HepG2 (cell line): ENCODE results near the gene PSMD6. TPM values are rescaled to one million over a fixed set of nuclear protein-coding genes. Genes with fewer than 3 reads are reported as not detected.

ENCODE experiments used
- ATAC-seq: fragments of 200-7000 bp; cut with Tn5 transposase; 3 replicates; pipeline ENCODE4 v1.9.1; 2020; ENCODE audit warnings: mild to moderate bottlenecking, moderate library complexity
- BruUV-seq: library from RNA; stranded (reverse); fragments of 400-500 nt; replicated peaks from 2 replicates; lab custom pipeline; 2021; lab: Mats Ljungman, UMichigan
- CTCF ChIA-PET: fragments of 300-600 bp; formaldehyde crosslinking; extraction: SDS; loops from one replicate; lab custom pipeline; 2021; ENCODE audit warnings: low total read pairs, inconsistent platforms, low intra/inter-chr PET ratio; lab: Yijun Ruan, JAX
- POLR2A ChIA-PET: fragments of 350-600 bp; sonication (Branson Sonifier 250); formaldehyde crosslinking; loops from one replicate; lab custom pipeline; 2020; ENCODE audit warnings: antibody characterized with exemption, inconsistent platforms; lab: Yijun Ruan, JAX
- DNase-seq: peaks from one replicate; pipeline ENCODE4 v3.0.0-alpha.2; 2015; ENCODE audit warnings: low spot score
- FAIRE-seq: peaks from 3 replicates; lab custom pipeline; 2011; peaks lifted over from hg19 to GRCh38; lab: Jason Lieb, UNC
- H2AFZ ChIP-seq: one replicate; pipeline ENCODE4 v1.6.1; 2011; ENCODE audit warnings: low read length, inconsistent platforms
- H3K27ac ChIP-seq: fragments of 300-600 bp; 3 replicates; pipeline ENCODE4 v1.8.0; 2011; ENCODE audit warnings: mixed run types, mild to moderate bottlenecking, mixed read lengths, low read length, inconsistent platforms; ENCODE audit not compliant: insufficient read depth; ENCODE audit errors: extremely low read length
- H3K27me3 ChIP-seq, 2 experiments: fragments of 200-600 bp in 1 of 2; 2 replicates in 1 of 2; 3 replicates in 1 of 2; pipeline versions ENCODE4 v1.6.0 to v1.8.0; 2011; ENCODE audit warnings: low read length in 2 of 2, mild to moderate bottlenecking in 2 of 2, moderate library complexity in 2 of 2, inconsistent platforms in 1 of 2; ENCODE audit not compliant: insufficient read depth in 2 of 2, control insufficient read depth in 1 of 2
- H3K36me3 ChIP-seq, 2 experiments: fragments of 200-600 bp in 1 of 2; replicated peaks in 1 of 2; 2 replicates in 1 of 2; 3 replicates in 1 of 2; pipeline versions ENCODE4 v1.5.1 to v1.8.0; 2011; ENCODE audit warnings: low read length in 2 of 2, inconsistent platforms in 1 of 2; ENCODE audit not compliant: insufficient read depth in 2 of 2, control insufficient read depth in 1 of 2
- H3K4me1 ChIP-seq: 2 replicates; pipeline ENCODE4 v1.5.1; 2012; ENCODE audit warnings: low read length, inconsistent platforms; ENCODE audit not compliant: insufficient read depth
- H3K4me2 ChIP-seq: 2 replicates; pipeline ENCODE4 v1.6.0; 2011; ENCODE audit warnings: low read depth, low read length, inconsistent platforms
- H3K4me3 ChIP-seq, 3 experiments: fragments of 200-600 bp in 1 of 3; sonication (generic), shearing (Covaris generic) in 1 of 3; replicated peaks in 1 of 3; 2 replicates each; pipeline ENCODE4 v1.5.1; 2011 to 2016; ENCODE audit warnings: low read length in 3 of 3, inconsistent platforms in 2 of 3, low read depth in 2 of 3, mild to moderate bottlenecking in 2 of 3, control low read depth in 1 of 3, mixed read lengths in 1 of 3; ENCODE audit not compliant: insufficient read depth in 1 of 3
- H3K79me2 ChIP-seq: one replicate; pipeline ENCODE4 v1.6.1; 2011; ENCODE audit warnings: low read length, inconsistent platforms; ENCODE audit not compliant: insufficient read depth
- H3K9ac ChIP-seq: 2 replicates; pipeline ENCODE4 v1.6.0; 2011; ENCODE audit warnings: mild to moderate bottlenecking, low read depth, low read length, inconsistent platforms; ENCODE audit not compliant: insufficient read depth
- H3K9me3 ChIP-seq: 2 replicates; pipeline ENCODE4 v1.5.1; 2012; ENCODE audit warnings: mild to moderate bottlenecking, low read length
- H4K20me1 ChIP-seq: 2 replicates; pipeline ENCODE4 v1.6.0; 2011; ENCODE audit warnings: inconsistent platforms, mild to moderate bottlenecking, low read length, moderate library complexity; ENCODE audit not compliant: insufficient read depth
- CERS6 ChIP-seq: sonication (generic); formaldehyde crosslinking; IDR thresholded peaks from 2 replicates; pipeline ENCODE4 v1.5.0; 2020; ENCODE audit warnings: missing genetic modification reagents
- FOXJ3 ChIP-seq: sonication (generic); formaldehyde crosslinking; IDR thresholded peaks from 2 replicates; pipeline ENCODE4 v1.4.0; 2020; ENCODE audit warnings: missing genetic modification reagents, mild to moderate bottlenecking, borderline replicate concordance
- HNRNPL ChIP-seq: fragments of 200-400 bp; formaldehyde crosslinking; IDR thresholded peaks from 2 replicates; pipeline ENCODE4 v1.6.1; 2017; ENCODE audit warnings: mild to moderate bottlenecking, low read depth, low read length
- HNRNPUL1 ChIP-seq: fragments of 200-400 bp; formaldehyde crosslinking; IDR thresholded peaks from 2 replicates; pipeline ENCODE4 v1.6.1; 2017; ENCODE audit warnings: low read depth, mild to moderate bottlenecking, low read length, moderate library complexity
- KAT2B ChIP-seq: fragments of 150-350 bp; IDR thresholded peaks from 2 replicates; pipeline ENCODE4 v1.6.1; 2014; ENCODE audit warnings: low read depth, low read length, borderline replicate concordance
- KDM5A ChIP-seq: fragments of 200-600 bp; sonication (generic); IDR thresholded peaks from 2 replicates; pipeline ENCODE4 v1.7.0; 2018; ENCODE audit warnings: antibody characterized with exemption, mild to moderate bottlenecking, low read length, borderline replicate concordance
- MTF2 ChIP-seq: sonication (generic); formaldehyde crosslinking; IDR thresholded peaks from 2 replicates; pipeline ENCODE4 v1.5.0; 2020; ENCODE audit warnings: missing genetic modification reagents, borderline replicate concordance
- STAG1 ChIP-seq: sonication (generic); formaldehyde crosslinking; IDR thresholded peaks from 2 replicates; pipeline ENCODE4 v1.4.0; 2020; ENCODE audit warnings: missing genetic modification reagents
- SUZ12 ChIP-seq: fragments of 150-350 bp; IDR thresholded peaks from 2 replicates; pipeline ENCODE4 v1.6.1; 2014; ENCODE audit warnings: low read depth, low read length
- TRAFD1 ChIP-seq: sonication (generic); formaldehyde crosslinking; IDR thresholded peaks from 2 replicates; pipeline ENCODE4 v1.5.1; 2020; ENCODE audit warnings: missing genetic modification reagents, mild to moderate bottlenecking, borderline replicate concordance
- TRIM24 ChIP-seq: sonication (generic); formaldehyde crosslinking; IDR thresholded peaks from 2 replicates; pipeline ENCODE4 v1.8.0; 2022; ENCODE audit warnings: mild to moderate bottlenecking, missing genetic modification reagents
- ZBTB33 ChIP-seq: sonication (generic); formaldehyde crosslinking; IDR thresholded peaks from 2 replicates; pipeline ENCODE4 v1.4.0; 2020; ENCODE audit warnings: missing genetic modification reagents
- ZC3H13 ChIP-seq: sonication (generic); formaldehyde crosslinking; IDR thresholded peaks from 2 replicates; pipeline ENCODE4 v1.8.1; 2023; ENCODE audit warnings: mild to moderate bottlenecking, missing genetic modification reagents, moderate library complexity
- ZFX ChIP-seq: sonication (generic); formaldehyde crosslinking; IDR thresholded peaks from 2 replicates; pipeline ENCODE4 v1.4.0; 2020; ENCODE audit warnings: mild to moderate bottlenecking, low read depth, missing genetic modification reagents, moderate library complexity
- ZFYVE20 ChIP-seq: sonication (generic); formaldehyde crosslinking; IDR thresholded peaks from 2 replicates; pipeline ENCODE4 v1.8.0; 2023; ENCODE audit warnings: low read depth, mild to moderate bottlenecking, moderate library complexity, missing genetic modification reagents, borderline replicate concordance
- ZNF460 ChIP-seq: sonication (generic); formaldehyde crosslinking; IDR thresholded peaks from 2 replicates; pipeline ENCODE4 v1.5.1; 2020; ENCODE audit warnings: missing genetic modification reagents, mild to moderate bottlenecking, borderline replicate concordance
- WGBS: methylation state at CpG from one replicate; pipeline ENCODE4 v1.1.6; 2017; ENCODE audit warnings: low lambda C conversion rate; 5-methylcytosine and 5-hydroxymethylcytosine counted together
- in situ Hi-C: cut with HindIII; loops from 2 replicates; pipeline ENCODE4 v1.10.0; 2017; ENCODE audit warnings: low pct_unique_long_range_greater_than_20kb; ENCODE audit not compliant: extremely low pct_ligation_motif_present
- intact Hi-C: fragments of 100-400 bp; cut with micrococcal nuclease; formaldehyde crosslinking; loops from one replicate; pipeline ENCODE4 v1.10.0; 2022; ENCODE audit not compliant: unreplicated experiment
- polyA plus RNA-seq, 8 experiments: library from polyadenylated mRNA; depleted of rRNA in 3 of 8; stranded (reverse) in 7 of 8; unstranded in 1 of 8; fragments of >200 nt; fragmentation: Illumina TruSeq in 4 of 8; extraction: Trizol in 4 of 8; gene quantifications; 2 replicates each; pipeline versions ENCODE4 v1.2.1 to v1.2.3, GENCODE V29; 2011 to 2016; ENCODE audit warnings: low read depth in 4 of 8, missing spikeins in 1 of 8, mixed read lengths in 1 of 8; ENCODE audit not compliant: insufficient read depth in 1 of 8
- total RNA-seq, 5 experiments: library from RNA; depleted of rRNA; stranded (reverse); fragments of >200 nt; fragmentation: Illumina TruSeq; extraction: Trizol; gene quantifications; 2 replicates each; pipeline ENCODE4 v1.2.3, GENCODE V29; 2016; ENCODE audit warnings: low read depth in 1 of 5

PSMD6 gene
- total and polyA plus RNA-seq, 2 of the 13 experiments (the other 11 are each of a cell fraction or from before 2014, with no cell fraction given): 36.8 to 117 TPM

- no peaks in the 10 kb centered on the region for H4K20me1 ChIP-seq
- ChIA-PET CTCF (no interaction called here), POLR2A (no interaction called here)
- WGBS: 100% methylated on average over 3 of the region's 4 CpGs
- H3K9me3 ChIP-seq: no peaks in the 10 kb centered on the region
- BruUV-seq: no TSS peak
- H3K27ac ChIP-seq: no peak overlapping the region
- DNase-seq (no peak), ATAC-seq (no peak), FAIRE-seq (no peak)
- intact Hi-C loops (no loop called here), in situ Hi-C loops (no loop called here)
- H3K4me3 ChIP-seq: no peak overlapping the region
- no peak for TF ChIP-seq ZC3H13 (CRISPR knock-in tag)
- TF ChIP-seq STAG1 (CRISPR knock-in tag): no peak
- no peak for TF ChIP-seq ZFYVE20 (CRISPR knock-in tag)
- TF ChIP-seq TRIM24 (CRISPR knock-in tag): no peak
- TF ChIP-seq ZFX: no peak
- TF ChIP-seq KAT2B: no peak
- TF ChIP-seq HNRNPUL1: no peak
- no peak for TF ChIP-seq HNRNPL
- TF ChIP-seq ZNF460 (CRISPR knock-in tag): no peak
- peaks cover 0 to 3% of the 10 kb centered on the region in 2 experiments; a peak in 3 of 5 replicates for H3K36me3 ChIP-seq
- H3K9ac ChIP-seq: no peak overlapping the region
- no peak overlapping the region for H2AFZ ChIP-seq
- H3K4me1 ChIP-seq: peaks cover 62% of the 10 kb centered on the region
- no peaks in the 10 kb centered on the region for H3K27me3 ChIP-seq
- H3K79me2 ChIP-seq: peaks cover 88% of the 10 kb centered on the region
- no peak overlapping the region for H3K4me2 ChIP-seq
These were observed 50.3 kb downstream of the PSMD6 start for GRCh38 chr3:63972987-63973386.

GRCh38 chr3:63972196-63972595, 51.1 kb downstream of the PSMD6 start:
- Histone ChIP-seq H3K27ac (no peak overlapping the region), H2AFZ (no peak overlapping the region), H3K9me3 (no peaks in the 10 kb centered on the region), H3K36me3 (peaks cover 0 to 3% of the 10 kb centered on the region in 2 experiments; a peak in 3 of 5 replicates), H3K9ac (no peak overlapping the region), H3K4me2 (no peak overlapping the region), H3K4me3 (no peak overlapping the region), H3K4me1 (peaks cover 66% of the 10 kb centered on the region), H4K20me1 (no peaks in the 10 kb centered on the region), H3K27me3 (no peaks in the 10 kb centered on the region), H3K79me2 (peaks cover 83% of the 10 kb centered on the region)
- ChIA-PET CTCF (no interaction called here), POLR2A (no interaction called here)
- BruUV-seq: no TSS peak
- no peak for DNase-seq
- in situ Hi-C loops: no loop called here
- ATAC-seq: no peak
- WGBS: 95% methylated on average over 2 of the region's 2 CpGs
- FAIRE-seq: no peak
- intact Hi-C loops: no loop called here
- TF ChIP-seq TRAFD1: no peak
- TF ChIP-seq SUZ12: no peak
- TF ChIP-seq ZBTB33 (CRISPR knock-in tag): no peak
- no peak for TF ChIP-seq CERS6 (CRISPR knock-in tag)
- no peak for TF ChIP-seq KDM5A
- no peak for TF ChIP-seq FOXJ3 (CRISPR knock-in tag)
- no peak for TF ChIP-seq MTF2 (CRISPR knock-in tag)
